NCI-H774 (cell line): Measurements from ENCODE around the gene ABCB7.
A peak's percentile ranks its signal among the peaks of the same experiment; 100 is the strongest.
"Not testable (repeated sequence)": the region's sequence is repeated elsewhere in the genome, so short reads cannot be mapped to it uniquely, and the experiment has no call there.

Source experiments
- DNase-seq: peaks from one replicate; lab custom pipeline; 2025; lab: John Stamatoyannopoulos, UW

The ABCB7 gene

GRCh38 chrX:75155827-75156525, at the start of gene ABCB7:
Gene ABCB7, minus strand, starts transcription at chrX:75156283. Its CDS starts 11 bp downstream, at chrX:75156272.
- peak; percentile 74 for DNase-seq

DNA sequence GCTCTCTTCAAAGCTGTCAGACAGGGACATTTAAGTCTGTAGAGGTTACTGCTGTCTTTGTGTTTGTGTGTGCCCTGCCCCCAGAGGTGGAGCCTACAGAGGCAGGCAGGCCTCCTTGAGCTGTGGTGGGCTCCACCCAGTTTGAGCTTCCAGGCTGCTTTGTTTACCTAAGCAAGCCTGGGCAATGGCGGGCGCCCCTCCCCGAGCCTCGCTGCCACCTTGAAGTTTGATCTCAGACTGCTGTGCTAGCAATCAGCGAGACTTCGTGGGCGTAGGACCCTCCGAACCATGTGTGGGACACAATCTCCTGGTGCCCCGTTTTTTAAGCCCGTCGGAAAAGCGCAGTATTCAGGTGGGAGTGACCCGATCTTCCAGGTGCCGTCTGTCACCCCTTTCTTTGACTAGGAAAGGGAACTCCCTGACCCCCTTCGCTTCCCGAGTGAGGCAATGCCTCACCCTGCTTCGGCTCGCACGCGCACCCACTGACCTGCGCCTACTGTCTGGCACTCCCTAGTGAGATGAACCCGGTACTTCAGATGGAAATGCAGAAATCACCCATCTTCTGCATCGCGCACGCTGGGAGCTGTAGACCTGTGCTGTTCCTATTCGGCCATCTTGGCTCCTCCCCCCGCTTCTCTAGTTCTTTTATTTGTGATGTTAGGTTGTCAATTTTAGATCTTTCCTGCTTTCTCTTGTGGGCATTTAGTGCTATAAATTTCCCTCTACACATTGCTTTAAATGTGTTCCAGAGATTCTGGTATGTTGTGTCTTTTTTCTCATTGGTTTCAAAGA, 32.5 kb upstream of the ABCB7 start:
- peak; percentile 0 for DNase-seq

DNA sequence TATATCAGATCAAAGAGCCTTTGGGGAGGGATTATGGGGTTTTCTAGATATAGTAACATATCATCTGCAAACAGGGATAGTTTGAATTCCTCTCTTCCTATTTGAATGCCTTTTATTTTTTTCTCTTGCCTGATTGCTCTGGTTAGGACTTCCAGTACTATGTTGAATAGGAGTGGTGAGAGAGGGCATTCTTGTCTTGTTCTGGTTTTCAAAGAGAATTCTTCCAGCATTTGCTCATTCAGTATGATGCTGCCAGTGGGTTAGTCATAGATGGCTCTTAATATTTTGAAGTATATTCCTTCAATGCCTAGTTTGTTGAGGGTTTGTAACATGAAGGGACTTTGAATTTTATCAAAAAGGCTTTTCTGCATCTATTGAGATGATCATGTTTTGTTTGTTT, 25.6 kb upstream of the ABCB7 start:
- DNase-seq = no peak

GRCh38 chrX:75179536-75180293, 23.6 kb upstream of the ABCB7 start:
- not testable (repeated sequence) for DNase-seq

DNA sequence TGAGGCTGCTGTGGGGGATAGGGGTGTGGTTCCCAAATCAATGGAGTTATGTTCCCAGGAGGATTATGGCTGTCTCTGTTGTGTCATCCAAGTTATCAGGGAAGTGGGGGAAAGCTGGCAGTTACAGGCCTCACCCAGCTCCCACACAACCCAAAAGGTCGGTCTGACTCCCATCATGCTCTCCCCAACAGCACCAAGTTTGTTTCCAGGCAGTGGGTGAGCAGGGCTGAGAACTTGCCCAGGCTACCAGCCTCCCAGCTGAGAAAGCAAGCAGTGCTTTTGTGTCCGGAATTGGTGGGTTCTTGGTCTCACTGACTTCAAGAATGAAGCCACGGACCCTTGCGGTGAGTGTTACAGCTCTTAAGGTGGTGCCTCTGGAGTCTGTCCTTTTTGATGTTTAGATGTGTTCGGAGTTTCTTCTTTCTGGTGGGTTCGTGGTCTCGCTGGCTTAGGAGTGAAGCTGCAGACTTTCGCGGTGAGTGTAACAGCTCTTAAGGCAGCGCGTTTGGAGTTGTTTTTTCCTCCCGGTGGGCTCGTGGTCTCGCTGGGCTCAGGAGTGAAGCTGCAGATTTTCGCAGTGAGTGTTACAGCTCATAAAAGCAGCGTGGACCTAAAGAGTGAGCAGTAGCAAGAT, 16.3 kb upstream of the ABCB7 start:
- DNase-seq = not testable (repeated sequence)

DNA sequence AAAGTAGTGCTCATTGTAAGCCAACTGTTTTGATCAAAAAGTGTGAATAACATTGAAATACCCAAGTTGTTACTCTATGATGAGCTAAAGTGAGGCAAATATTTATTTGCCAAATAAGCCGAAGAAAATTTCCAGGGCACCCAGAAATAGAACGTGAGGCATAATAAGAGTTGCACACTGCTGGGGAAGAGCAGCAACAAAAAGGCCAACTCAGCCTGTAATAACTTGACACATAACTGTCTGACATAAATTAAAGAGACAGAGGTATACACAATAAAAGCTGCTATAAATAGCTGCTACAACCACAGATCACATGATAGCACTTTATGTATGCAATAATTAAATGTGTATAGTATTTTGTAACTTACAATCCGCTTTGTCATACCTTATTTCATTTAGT, 2.0 kb upstream of the ABCB7 start:
- DNase-seq = no peak

DNA sequence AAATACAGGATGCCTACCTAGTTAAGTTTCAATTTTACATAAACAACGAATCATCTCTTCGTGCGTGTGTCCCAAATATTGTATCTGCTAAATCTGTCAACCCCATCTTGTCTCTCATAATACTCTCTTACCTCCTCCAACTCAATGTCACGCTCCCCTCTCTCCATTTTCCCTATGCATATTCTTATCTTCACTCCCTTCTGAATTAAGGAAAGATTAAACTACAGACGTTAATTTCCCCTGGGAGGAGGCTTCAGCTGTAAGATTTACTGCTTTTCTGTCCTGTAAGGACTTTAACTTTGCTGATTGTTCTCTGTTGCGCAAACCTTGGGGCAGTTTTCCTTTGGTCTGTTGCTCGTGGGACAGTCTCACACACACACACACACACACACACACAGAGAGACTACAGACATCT, 455 bp upstream of the ABCB7 start:
- DNase-seq = no peak

- DNase-seq = no peak
These were observed 646 bp downstream of the ABCB7 start for GRCh38 chrX:75155447-75155826.

DNA sequence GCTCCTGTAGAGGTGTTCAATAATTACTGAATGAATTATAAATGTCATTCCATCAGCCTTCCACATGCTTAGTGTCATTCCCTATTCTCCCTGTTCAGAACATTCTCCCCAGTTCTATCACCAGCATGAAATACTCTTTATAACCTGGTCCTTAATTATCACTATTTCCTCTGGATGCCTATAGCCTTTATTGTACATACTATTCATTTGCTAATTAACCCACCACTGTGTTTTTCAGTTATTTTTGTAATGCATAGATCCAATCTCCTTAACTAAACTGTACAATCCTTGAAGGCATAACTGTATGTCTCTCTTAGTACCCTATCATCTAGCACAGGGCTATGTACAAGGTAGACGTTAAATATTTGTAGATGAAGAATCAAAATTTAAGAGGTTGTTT, 1.2 kb downstream of the ABCB7 start:
- no peak for DNase-seq

GRCh38 chrX:75151827-75152592, 4.1 kb downstream of the ABCB7 start:
- DNase-seq = no peak

- DNase-seq = no peak
These were observed 6.4 kb downstream of the ABCB7 start for GRCh38 chrX:75149654-75150053.

DNA sequence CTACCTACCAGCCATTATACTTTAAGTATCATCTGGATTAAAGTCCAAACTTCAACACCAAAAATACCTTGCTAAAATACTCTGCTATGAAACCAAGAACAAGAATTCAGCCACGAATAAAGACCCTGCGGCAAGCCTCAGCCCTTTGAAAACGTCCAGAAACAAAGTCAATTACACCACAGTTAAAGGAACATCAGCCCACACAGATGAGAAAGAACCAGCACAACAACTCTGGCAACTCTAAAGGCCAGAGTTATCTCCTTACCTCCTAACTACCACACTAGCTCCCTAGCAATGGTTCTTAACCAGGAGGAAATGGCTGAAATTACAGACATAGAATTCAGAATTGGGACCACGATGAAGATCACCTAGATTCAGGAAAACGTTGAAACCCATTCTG, 23.4 kb downstream of the ABCB7 start:
- DNase-seq = no peak

GRCh38 chrX:75131973-75132627, 24.0 kb downstream of the ABCB7 start:
- no peak for DNase-seq

- DNase-seq = not testable (repeated sequence)
These were observed 27.0 kb downstream of the ABCB7 start for GRCh38 chrX:75129069-75129468.

DNA sequence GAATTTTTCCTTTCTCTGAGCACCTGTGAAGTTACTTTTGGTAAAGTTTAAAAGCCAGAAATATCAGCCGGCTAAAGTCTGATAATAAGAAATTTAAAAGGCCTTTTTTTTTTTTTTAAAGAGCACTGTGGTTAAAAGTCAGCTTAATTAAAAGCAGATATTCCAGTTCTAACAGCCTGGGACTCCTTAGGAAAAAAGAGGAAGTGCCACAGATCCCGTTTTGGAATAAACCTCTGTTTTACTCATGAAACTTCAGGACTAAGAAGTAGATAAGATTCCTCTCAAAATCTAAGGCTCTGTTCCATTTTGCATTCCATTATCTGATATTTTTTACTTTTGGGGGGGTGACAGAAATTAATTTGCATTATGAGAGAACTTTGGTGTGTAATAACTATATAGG, 37.8 kb downstream of the ABCB7 start:
- no peak for DNase-seq

DNA sequence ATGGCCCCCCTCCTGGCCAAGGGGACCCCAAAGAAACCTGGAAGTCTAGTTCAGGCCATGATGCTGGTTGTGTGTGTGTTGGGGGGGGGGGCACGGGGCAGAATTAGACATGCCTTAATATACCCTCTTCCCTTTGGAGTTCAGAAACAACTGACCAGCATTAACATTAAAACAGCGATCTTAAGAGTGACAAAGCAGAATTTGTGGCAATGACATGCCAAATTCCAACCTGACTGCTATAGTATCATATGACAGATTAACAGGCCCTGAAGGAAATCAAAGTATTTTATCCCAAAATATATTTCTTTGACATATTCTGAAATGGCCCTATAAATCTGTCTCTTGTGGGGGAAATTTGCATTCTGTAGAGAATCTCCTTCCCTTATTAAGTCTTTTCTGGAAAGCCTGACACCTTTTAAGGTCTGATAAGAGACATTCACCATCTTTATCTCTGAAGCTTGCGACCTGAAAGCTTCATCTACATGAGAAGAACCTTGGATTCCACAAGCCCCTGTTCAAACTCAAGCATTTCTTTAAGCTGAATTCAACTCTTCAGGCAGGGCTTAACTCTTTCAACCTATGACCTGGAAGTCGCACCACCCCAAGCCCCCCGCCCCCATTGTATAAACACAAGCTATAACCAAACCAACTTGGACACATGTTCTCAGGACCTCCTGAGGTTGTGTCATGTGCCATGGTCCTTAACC, 40.2 kb downstream of the ABCB7 start:
- no peak for DNase-seq

DNA sequence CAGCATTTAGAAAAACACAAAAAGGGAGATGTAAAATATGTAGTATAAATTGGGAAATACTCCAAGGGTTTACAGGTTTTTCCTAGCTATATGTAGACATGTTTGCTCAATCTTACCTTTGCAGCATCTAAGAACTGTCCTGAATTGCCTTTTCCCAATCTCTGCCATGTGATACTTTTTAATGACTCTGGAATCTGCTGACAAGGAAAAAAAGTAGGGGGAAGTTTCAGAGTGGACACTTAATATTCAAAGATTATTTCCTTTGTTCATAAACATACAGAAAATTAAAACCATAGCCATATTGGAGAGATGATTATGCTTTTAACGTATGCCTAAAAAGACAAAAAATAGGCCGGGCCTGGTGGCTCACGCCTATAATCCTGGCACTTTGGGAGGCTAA, 41.4 kb downstream of the ABCB7 start:
- no peak for DNase-seq

DNA sequence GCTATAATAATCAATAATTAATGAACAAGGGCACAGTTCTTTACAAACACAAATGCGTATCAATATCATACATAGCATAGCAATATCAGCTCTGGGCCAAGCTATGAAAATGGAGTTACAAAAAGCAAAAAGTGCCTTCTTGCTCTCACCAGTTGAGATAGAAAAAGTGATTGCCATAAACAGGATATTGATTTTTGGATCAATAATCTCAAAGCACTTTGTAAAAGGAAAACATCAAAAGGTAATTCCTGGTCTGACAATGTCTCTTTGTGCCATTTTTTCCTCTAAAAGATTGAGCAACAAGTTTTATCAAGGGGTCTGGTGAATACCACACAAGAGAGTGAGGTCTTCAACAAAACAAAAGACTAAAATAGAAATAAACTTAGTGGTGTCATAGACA, 42.4 kb downstream of the ABCB7 start:
- DNase-seq = no peak

DNA sequence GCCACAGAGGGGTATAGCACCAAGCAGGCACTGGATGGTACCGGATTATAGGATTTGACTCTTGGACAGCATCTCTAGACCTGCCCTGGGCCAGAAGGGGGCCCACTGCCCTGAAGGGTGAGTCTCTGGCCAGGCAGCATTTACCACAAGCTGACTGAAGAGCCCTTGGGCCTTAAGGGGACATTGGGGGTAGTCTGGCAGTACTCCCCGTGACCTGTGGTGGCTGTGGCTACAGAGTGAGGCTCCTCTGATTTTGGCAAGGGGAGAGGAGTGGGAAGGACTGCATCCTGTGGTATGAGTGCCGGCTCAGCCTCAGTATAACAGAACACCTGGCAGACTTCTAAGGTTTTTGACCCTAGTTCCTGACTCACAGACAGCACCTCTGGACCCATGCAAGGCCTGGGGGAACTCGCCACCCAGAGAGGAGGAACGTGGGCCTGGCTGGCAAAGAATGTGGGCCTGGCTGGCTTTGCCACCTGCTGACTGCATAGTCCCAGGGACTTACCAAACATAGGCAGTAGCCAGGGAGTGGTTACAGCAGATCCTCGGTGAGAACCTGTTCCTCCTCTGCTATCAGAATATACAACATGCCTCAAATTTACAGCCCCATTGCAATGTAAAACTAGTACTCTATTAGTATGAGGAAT, 48.1 kb downstream of the ABCB7 start:
- DNase-seq = no peak

DNA sequence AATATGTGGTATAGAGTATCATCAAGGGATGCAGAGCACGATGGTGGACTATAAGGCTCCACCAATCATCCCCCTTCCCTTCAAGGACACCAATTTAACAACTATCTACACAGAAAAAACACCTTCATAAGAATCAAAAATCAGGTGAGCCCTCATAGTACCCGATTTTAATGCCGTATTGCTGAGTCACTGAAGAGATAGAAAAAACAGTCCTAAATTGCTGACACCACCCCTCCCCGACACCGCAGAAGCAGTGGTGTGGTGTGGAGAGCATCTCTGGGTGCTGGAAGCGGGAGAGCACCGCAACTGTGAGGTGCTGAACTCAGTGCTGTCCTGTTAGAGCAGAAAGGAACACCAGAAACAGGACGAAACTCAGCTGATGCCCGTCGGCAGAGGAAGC, 49.3 kb downstream of the ABCB7 start:
- DNase-seq = no peak
